K562 (cell line): Measurements from ENCODE around the gene SNX1. TPM values are rescaled to one million over a fixed set of nuclear protein-coding genes. Genes with fewer than 3 reads are reported as not detected.

Experiments
- FIP1L1 ChIP-seq: fragments of 200-400 bp; formaldehyde crosslinking; IDR thresholded peaks from 2 replicates; pipeline ENCODE4 v1.6.1; 2018; ENCODE audit warnings: mild to moderate bottlenecking, low read depth, low read length; ENCODE audit not compliant: poor library complexity, severe bottlenecking
- GTF2F1 ChIP-seq: IDR thresholded peaks from 2 replicates; pipeline ENCODE4 v1.6.1; 2011; ENCODE audit warnings: low read depth, low read length, improper control_type of control experiment
- HDAC2 ChIP-seq: fragments of 450-650 bp; IDR thresholded peaks from 2 replicates; pipeline ENCODE4 v1.6.1; 2016; ENCODE audit warnings: mild to moderate bottlenecking
- HDAC8 ChIP-seq: fragments of 450-650 bp; IDR thresholded peaks from 2 replicates; pipeline ENCODE4 v1.6.1; 2016; ENCODE audit warnings: mild to moderate bottlenecking, missing genetic modification characterization, moderate library complexity, missing compliant biosample characterization
- HIVEP1 ChIP-seq: fragments of 250-450 bp; sonication (Bioruptor Pico); IDR thresholded peaks from 2 replicates; pipeline ENCODE4 v1.4.0; 2020; ENCODE audit warnings: mild to moderate bottlenecking
- KLF13 ChIP-seq: fragments of 450-650 bp; IDR thresholded peaks from 2 replicates; pipeline ENCODE4 v1.6.1; 2016; ENCODE audit warnings: missing genetic modification characterization, low read depth, mild to moderate bottlenecking, missing compliant biosample characterization, moderate library complexity, borderline replicate concordance
- MYBL2 ChIP-seq, 2 experiments: fragments of 450-650 bp in 1 of 2; sonication (generic) in 1 of 2; formaldehyde crosslinking in 1 of 2; IDR thresholded peaks; 2 replicates each; pipeline versions ENCODE4 v1.6.1 to v1.8.1; 2017 to 2022; ENCODE audit warnings: borderline replicate concordance in 1 of 2, inconsistent platforms in 1 of 2, low read depth in 1 of 2, mild to moderate bottlenecking in 1 of 2, missing genetic modification reagents in 1 of 2, moderate library complexity in 1 of 2
- MYNN ChIP-seq, 2 experiments: sonication (generic); formaldehyde crosslinking in 1 of 2; IDR thresholded peaks; 2 replicates each; pipeline versions ENCODE4 v1.5.0 to v1.6.1; 2016 to 2020; ENCODE audit warnings: antibody characterized with exemption in 1 of 2, missing genetic modification reagents in 1 of 2
- SIN3A ChIP-seq, 2 experiments: fragments of 150-350 bp in 1 of 2; IDR thresholded peaks; 2 replicates each; pipeline ENCODE4 v1.6.1; 2011 to 2016; ENCODE audit warnings: borderline replicate concordance in 2 of 2, low read depth in 2 of 2, low read length in 2 of 2, mild to moderate bottlenecking in 2 of 2, moderate library complexity in 2 of 2; ENCODE audit not compliant: control insufficient read depth in 1 of 2
- SNRNP70 ChIP-seq: fragments of 200-400 bp; formaldehyde crosslinking; optimal IDR thresholded peaks from 2 replicates; pipeline ENCODE3; 2017; ENCODE audit warnings: low read depth, low read length
- TAF7 ChIP-seq: fragments of 450-650 bp; IDR thresholded peaks from 2 replicates; pipeline ENCODE4 v1.6.1; 2016; ENCODE audit warnings: missing genetic modification characterization, missing compliant biosample characterization
- TEAD1 ChIP-seq, 2 experiments: fragments of 450-650 bp in 1 of 2; sonication (generic) in 1 of 2; formaldehyde crosslinking; IDR thresholded peaks; 2 replicates each; pipeline versions ENCODE4 v1.4.0 to v1.8.0; 2020 to 2022; ENCODE audit warnings: mild to moderate bottlenecking in 2 of 2, missing genetic modification reagents in 1 of 2
- ZBTB33 ChIP-seq: sonication (generic); formaldehyde crosslinking; IDR thresholded peaks from 2 replicates; pipeline ENCODE4 v1.8.1; 2023; ENCODE audit warnings: mild to moderate bottlenecking, missing genetic modification reagents
- ZBTB9 ChIP-seq: fragments of 450-650 bp; formaldehyde crosslinking; IDR thresholded peaks from 2 replicates; pipeline ENCODE4 v1.4.0; 2020; ENCODE audit warnings: mild to moderate bottlenecking, moderate library complexity
- ZC3H8 ChIP-seq: fragments of 450-650 bp; IDR thresholded peaks from 2 replicates; pipeline ENCODE4 v1.6.1; 2017
- ZNF644 ChIP-seq: fragments of 200-800 bp; sonication (Bioruptor generic); IDR thresholded peaks from 2 replicates; pipeline ENCODE4 v1.6.1; 2016; ENCODE audit warnings: low read depth, missing genetic modification characterization, missing compliant biosample characterization
- ZNF699 ChIP-seq: fragments of 250-450 bp; sonication (Bioruptor Pico); IDR thresholded peaks from 2 replicates; pipeline ENCODE4 v1.8.0; 2021; ENCODE audit warnings: mild to moderate bottlenecking, moderate library complexity; ENCODE audit not compliant: insufficient replicate concordance
- polyA plus RNA-seq, 8 experiments: library from polyadenylated mRNA; depleted of rRNA in 4 of 8; stranded (reverse) in 5 of 8; unstranded in 3 of 8; fragments of >200 nt; fragmentation: Nextera tagmentation in 2 of 8; fragmentation: Illumina TruSeq in 1 of 8; extraction: Ambion mirVana in 2 of 8; extraction: Trizol in 1 of 8; gene quantifications; 2 replicates each; pipeline versions ENCODE4 v1.2.1 to v1.2.3, GENCODE V29; 2011 to 2014; ENCODE audit warnings: inconsistent platforms in 1 of 8, missing spikeins in 1 of 8
- total RNA-seq, 7 experiments: library from RNA; depleted of rRNA in 6 of 7; stranded (reverse); fragments of >200 nt in 6 of 7; fragmentation: Illumina TruSeq in 2 of 7; extraction: Trizol in 2 of 7; gene quantifications; 2 replicates each; pipeline versions ENCODE4 v1.2.1 to v1.2.3, GENCODE V29; 2011 to 2021; ENCODE audit warnings: low replicate concordance in 1 of 7
- TF ChIP-seq, protein P1 (sequence below): fragments of 250-450 bp; sonication (Bioruptor Pico); IDR thresholded peaks from 2 replicates; pipeline ENCODE4 v1.4.0; 2020
- TF ChIP-seq, protein P2 (sequence below): fragments of 450-650 bp; IDR thresholded peaks from 2 replicates; pipeline ENCODE4 v1.6.1; 2016; ENCODE audit warnings: borderline replicate concordance

The SNX1 gene
- total and polyA plus RNA-seq, 9 of the 15 experiments (the other 6 are each of a cell fraction or from before 2014, with no cell fraction given), result 11.0 to 105 (median 59.9) TPM

- TF ChIP-seq MYBL2 (IDR thresholded peaks at IDR 0.05; ENCODE audit: low read depth), result no peak
- no peak for TF ChIP-seq MYBL2 (CRISPR knock-in tag; IDR thresholded peaks at IDR 0.05; ENCODE audit: borderline replicate concordance)
- TF ChIP-seq ZC3H8, result no peak
- no peak for TF ChIP-seq ZNF644 (tag)
- TF ChIP-seq ZBTB33 (CRISPR knock-in tag), result peak; percentile 52; the same call in 1 of the 2 replicates
- TF ChIP-seq FIP1L1, result peak; percentile 30
- no peak for TF ChIP-seq GTF2F1
- TF ChIP-seq HDAC2, result peak; percentile 75
- TF ChIP-seq SIN3A (IDR thresholded peaks at IDR 0.05; ENCODE audit: borderline replicate concordance in 2 of 2, control insufficient read depth in 1 of 2, low read depth in 2 of 2, low read length in 2 of 2), result peak in 1 of 2 experiments; percentile 83; a peak in 1 of 4 replicates
- TF ChIP-seq ZNF699 (CRISPR knock-in tag), result no peak
- TF ChIP-seq HIVEP1 (CRISPR knock-in tag), result no peak
- TF ChIP-seq, protein P1, sequence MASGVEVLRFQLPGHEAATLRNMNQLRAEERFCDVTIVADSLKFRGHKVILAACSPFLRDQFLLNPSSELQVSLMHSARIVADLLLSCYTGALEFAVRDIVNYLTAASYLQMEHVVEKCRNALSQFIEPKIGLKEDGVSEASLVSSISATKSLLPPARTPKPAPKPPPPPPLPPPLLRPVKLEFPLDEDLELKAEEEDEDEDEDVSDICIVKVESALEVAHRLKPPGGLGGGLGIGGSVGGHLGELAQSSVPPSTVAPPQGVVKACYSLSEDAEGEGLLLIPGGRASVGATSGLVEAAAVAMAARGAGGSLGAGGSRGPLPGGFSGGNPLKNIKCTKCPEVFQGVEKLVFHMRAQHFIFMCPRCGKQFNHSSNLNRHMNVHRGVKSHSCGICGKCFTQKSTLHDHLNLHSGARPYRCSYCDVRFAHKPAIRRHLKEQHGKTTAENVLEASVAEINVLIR (CRISPR knock-in tag), result no peak
- peak in 1 of 2 experiments; percentile 84; a peak in 1 of 4 replicates for TF ChIP-seq TEAD1 (CRISPR knock-in tag; IDR thresholded peaks at IDR 0.05)
- peak; percentile 95 for TF ChIP-seq TAF7
- no peak for TF ChIP-seq MYNN (IDR thresholded peaks at IDR 0.05)
- TF ChIP-seq MYNN (CRISPR knock-in tag; IDR thresholded peaks at IDR 0.05), result no peak
- TF ChIP-seq, protein P2, sequence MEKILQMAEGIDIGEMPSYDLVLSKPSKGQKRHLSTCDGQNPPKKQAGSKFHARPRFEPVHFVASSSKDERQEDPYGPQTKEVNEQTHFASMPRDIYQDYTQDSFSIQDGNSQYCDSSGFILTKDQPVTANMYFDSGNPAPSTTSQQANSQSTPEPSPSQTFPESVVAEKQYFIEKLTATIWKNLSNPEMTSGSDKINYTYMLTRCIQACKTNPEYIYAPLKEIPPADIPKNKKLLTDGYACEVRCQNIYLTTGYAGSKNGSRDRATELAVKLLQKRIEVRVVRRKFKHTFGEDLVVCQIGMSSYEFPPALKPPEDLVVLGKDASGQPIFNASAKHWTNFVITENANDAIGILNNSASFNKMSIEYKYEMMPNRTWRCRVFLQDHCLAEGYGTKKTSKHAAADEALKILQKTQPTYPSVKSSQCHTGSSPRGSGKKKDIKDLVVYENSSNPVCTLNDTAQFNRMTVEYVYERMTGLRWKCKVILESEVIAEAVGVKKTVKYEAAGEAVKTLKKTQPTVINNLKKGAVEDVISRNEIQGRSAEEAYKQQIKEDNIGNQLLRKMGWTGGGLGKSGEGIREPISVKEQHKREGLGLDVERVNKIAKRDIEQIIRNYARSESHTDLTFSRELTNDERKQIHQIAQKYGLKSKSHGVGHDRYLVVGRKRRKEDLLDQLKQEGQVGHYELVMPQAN, result peak; percentile 93
- TF ChIP-seq ZBTB9 (CRISPR knock-in tag), result 0 out of 2 replicates have a peak, but pooled peaks have one; percentile 44
- peak; percentile 23; the same call in 1 of the 2 replicates for TF ChIP-seq HDAC8 (tag)
- no peak for TF ChIP-seq SNRNP70
- TF ChIP-seq KLF13 (tag), result no peak
These were observed at the start of gene SNX1 (continued) for GRCh38 chr15:64095795-64096667.
